Right atrium auricular region (tissue), 2 donors: Measurements from ENCODE around the gene ZNF844. TPM values are rescaled to one million over a fixed set of nuclear protein-coding genes. Genes with fewer than 3 reads are reported as not detected.

Experiments
- DNase-seq: peaks from one replicate; pipeline ENCODE4 v3.0.0-alpha.2; 2019; ENCODE audit warnings: low spot score
- H3K27ac ChIP-seq, 2 donors: fragments of 200-600 bp; sonication (generic); 1 replicate in 1 of 2; 2 replicates in 1 of 2; pipeline ENCODE4 v1.5.1; 2016 to 2019
- H3K27me3 ChIP-seq, 2 donors: fragments of 200-600 bp; sonication (generic); one replicate each; pipeline versions ENCODE4 v1.5.1 to v1.6.0; 2017 to 2019
- H3K36me3 ChIP-seq: fragments of 200-600 bp; sonication (generic); one replicate; pipeline ENCODE4 v1.5.1; 2016
- H3K4me1 ChIP-seq, 2 donors: fragments of 200-600 bp; sonication (generic); one replicate each; pipeline versions ENCODE4 v1.5.1 to v1.6.0; 2017 to 2019
- H3K4me3 ChIP-seq, 2 donors: fragments of 200-600 bp; sonication (generic); 1 replicate in 1 of 2; 2 replicates in 1 of 2; pipeline ENCODE4 v1.5.1; 2017 to 2019; ENCODE audit warnings: mild to moderate bottlenecking in 1 of 2, moderate library complexity in 1 of 2
- H3K9me3 ChIP-seq, 2 donors: fragments of 200-600 bp; sonication (generic); one replicate each; pipeline ENCODE4 v1.5.1; 2019
- total RNA-seq, 2 donors: library from RNA; depleted of rRNA; stranded (reverse); fragments of >200 nt; gene quantifications; one replicate each; pipeline ENCODE4 v1.1.0, GENCODE V29; 2016
- TF ChIP-seq, protein P1 (sequence below), 2 donors: fragments of 200-600 bp; sonication (generic); IDR thresholded peaks; one replicate each; pipeline ENCODE4 v1.5.1; 2019; ENCODE audit warnings: antibody characterized with exemption in 2 of 2

ZNF844 gene
- total RNA-seq, 2 donors from 2014 or later: 6.2 to 10.8 TPM

DNA sequence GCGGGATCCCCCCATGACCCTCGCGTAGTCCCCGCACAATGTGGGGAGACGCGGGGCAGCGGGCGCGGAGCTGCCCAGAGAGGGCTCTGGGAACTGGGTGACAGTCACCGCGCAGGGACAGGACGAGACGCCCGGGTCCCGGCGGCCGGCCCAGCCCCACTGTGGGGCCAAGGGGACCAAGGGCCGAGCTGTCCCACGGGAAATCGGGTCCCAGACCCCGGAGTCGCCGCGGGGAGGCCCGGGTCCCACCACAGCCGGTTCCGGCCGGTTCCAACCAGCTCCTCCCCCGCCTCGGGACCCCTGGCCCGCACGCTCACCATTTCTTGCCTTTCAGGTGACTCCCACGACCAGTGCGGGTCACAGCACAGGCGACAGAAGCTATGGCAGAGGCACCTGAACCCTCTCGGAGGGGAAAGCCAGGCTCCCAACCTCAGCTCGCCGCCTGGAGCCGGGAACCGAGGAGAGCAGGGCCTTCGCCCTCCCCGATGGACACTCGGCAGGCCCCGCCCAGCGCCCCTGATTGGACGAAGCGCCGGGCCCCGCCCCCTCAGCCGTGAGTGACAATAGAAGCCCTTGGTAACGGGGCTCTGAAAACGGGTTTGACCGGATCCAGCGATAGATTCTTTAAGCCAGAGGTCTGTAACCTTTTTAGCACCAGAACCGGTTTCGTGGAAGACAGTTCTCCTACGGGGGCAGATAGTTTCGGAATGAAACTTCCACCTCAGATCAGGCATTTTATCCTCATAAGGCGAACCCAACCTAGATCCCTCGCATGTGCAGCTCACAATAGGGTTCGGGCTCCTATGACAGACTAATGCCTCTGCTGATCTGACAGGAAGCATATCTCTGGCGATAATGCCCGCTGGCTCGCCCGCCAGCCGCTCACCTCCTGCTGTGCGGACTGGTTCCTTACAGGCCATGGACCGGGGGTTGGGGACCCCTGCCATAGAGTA is 29.0 kb upstream of the ZNF844 start, which contains the start of gene ZNF433:
TSS of gene ZNF433 (minus strand) at position 460 of the 953 bp plus-strand sequence. CDS start at position 320, 140 bp downstream.
- Histone ChIP-seq H3K9me3 (no peaks in the 10 kb centered on the region), H3K4me1 (peaks cover 0 to 16% of the 10 kb centered on the region in 2 donors), H3K27me3 (no peaks in the 10 kb centered on the region), H3K27ac (peak within 1 kb of the TSS; percentile 81 to 91), H3K36me3 (no peaks in the 10 kb centered on the region), H3K4me3 (peak within 1 kb of the TSS; percentile 84 to 91)
- DNase-seq: peak; percentile 95
- TF ChIP-seq, protein P1, sequence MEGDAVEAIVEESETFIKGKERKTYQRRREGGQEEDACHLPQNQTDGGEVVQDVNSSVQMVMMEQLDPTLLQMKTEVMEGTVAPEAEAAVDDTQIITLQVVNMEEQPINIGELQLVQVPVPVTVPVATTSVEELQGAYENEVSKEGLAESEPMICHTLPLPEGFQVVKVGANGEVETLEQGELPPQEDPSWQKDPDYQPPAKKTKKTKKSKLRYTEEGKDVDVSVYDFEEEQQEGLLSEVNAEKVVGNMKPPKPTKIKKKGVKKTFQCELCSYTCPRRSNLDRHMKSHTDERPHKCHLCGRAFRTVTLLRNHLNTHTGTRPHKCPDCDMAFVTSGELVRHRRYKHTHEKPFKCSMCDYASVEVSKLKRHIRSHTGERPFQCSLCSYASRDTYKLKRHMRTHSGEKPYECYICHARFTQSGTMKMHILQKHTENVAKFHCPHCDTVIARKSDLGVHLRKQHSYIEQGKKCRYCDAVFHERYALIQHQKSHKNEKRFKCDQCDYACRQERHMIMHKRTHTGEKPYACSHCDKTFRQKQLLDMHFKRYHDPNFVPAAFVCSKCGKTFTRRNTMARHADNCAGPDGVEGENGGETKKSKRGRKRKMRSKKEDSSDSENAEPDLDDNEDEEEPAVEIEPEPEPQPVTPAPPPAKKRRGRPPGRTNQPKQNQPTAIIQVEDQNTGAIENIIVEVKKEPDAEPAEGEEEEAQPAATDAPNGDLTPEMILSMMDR (IDR thresholded peaks at IDR 0.05): no peak

DNA sequence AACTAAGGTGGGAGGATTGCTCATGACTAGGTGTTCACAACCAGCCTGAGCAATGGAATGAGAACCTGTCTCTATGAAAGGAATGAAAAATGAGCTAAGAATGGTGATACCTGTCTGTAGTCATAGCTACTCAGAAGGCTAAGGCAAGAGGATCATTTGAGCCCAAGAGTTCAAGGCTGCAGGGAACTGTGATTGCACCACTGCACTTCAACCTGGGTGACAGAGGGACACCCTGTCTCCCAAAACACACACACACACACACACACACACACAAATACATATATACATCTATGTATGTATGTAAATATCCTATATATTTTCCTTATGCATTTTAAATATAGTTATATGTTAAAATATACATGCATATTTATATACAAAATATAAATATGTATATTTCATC is 21.6 kb upstream of the ZNF844 start:
- Histone ChIP-seq H3K9me3 (peaks cover 16 to 39% of the 10 kb centered on the region in 2 donors), H3K4me1 (no peaks in the 10 kb centered on the region)
- DNase-seq: no peak

DNA sequence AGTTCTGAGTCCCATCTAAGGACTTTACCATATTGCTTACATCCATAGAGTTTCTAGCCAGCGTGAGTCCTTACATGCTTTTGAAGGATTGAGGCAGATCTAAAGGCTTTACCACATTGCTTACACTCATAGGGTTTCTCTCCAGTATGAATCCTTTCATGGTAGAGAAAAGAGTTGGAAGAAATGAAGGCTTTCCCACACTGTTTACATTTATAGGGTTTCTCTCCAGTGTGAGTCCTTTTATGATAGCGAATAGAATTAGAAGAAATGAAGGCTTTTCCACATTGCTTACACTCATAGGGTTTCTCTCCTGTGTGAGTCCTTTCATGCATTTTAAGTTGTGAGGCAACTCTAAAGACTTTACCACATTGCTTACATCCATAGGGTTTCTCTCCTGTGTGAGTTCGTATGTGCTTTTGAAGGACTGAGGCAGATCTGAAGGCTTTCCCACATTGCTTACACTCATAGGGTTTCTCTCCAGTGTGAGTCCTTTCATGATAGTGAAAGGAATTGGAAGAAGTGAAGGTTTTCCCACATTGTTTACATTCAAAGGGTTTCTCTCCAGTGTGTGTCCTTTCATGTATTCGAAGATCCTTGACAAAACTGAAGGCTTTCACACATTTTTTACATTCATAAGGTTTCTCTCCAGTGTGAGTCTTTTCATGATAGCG is 20.6 kb upstream of the ZNF844 start:
- no peaks in the 10 kb centered on the region for H3K27me3 ChIP-seq
- no peak overlapping the region for H3K4me3 ChIP-seq
- DNase-seq: no peak
- H3K27ac ChIP-seq: no peak overlapping the region
- TF ChIP-seq, protein P1 (IDR thresholded peaks at IDR 0.05): no peak
- H3K36me3 ChIP-seq: no peaks in the 10 kb centered on the region
- peaks cover 16 to 39% of the 10 kb centered on the region in 2 donors for H3K9me3 ChIP-seq
- no peaks in the 10 kb centered on the region for H3K4me1 ChIP-seq

More for the DNA sequence above, 21.6 kb upstream of the ZNF844 start:
- Histone ChIP-seq H3K4me3 (no peak overlapping the region), H3K36me3 (no peaks in the 10 kb centered on the region), H3K27me3 (no peaks in the 10 kb centered on the region), H3K27ac (no peak overlapping the region)
- TF ChIP-seq, protein P1 (IDR thresholded peaks at IDR 0.05): no peak

DNA sequence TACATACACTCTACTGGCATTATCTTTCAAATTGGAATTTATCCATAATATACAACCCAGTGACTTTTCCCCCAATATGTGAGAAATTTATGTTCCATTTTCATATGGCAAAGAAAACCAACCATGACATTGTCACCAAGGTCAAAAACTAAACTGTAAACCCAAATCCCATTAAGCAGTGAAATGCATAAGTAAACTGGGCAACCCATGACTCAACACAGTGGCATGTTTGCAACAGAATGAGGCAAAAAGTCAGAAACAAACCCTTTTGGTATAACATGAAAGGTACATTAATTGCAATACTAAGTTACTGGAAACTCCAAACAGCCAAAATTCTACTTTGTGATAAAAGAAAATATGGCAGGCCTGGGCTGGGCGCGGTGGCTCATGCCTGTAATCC is 16.7 kb upstream of the ZNF844 start:
- no peak overlapping the region for H3K4me3 ChIP-seq
- no peak for DNase-seq
- TF ChIP-seq, protein P1 (IDR thresholded peaks at IDR 0.05): no peak

DNA sequence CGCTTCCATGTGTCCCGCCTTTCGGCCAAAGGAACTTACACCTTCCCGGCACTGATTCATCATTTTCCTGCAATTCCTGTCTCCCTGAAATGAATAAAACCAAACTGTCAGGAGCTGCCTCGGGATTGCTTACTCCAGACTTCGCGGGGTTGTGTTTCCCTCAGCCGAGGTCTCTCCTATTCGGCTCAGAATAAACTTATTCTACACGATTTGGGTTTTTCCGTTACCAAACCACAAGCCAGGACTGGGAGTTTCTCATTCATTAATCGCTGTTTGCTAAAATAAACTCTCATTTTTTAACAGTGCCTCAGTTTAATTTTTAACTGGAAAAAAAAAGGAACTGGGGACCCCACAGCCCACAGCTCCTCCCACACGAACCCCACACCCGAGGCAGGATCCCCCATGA is 12.4 kb upstream of the ZNF844 start:
- Histone ChIP-seq H3K9me3 (no peaks in the 10 kb centered on the region), H3K27ac (peak overlapping the region; percentile 65 to 68), H3K36me3 (no peaks in the 10 kb centered on the region), H3K4me1 (peaks cover 0 to 13% of the 10 kb centered on the region in 2 donors), H3K4me3 (peak overlapping the region; percentile 58 to 77), H3K27me3 (no peaks in the 10 kb centered on the region)
- TF ChIP-seq, protein P1 (IDR thresholded peaks at IDR 0.05): no peak
- no peak for DNase-seq

More for the DNA sequence above, 16.7 kb upstream of the ZNF844 start:
- peaks cover 0 to 9% of the 10 kb centered on the region in 2 donors for H3K4me1 ChIP-seq
- H3K27me3 ChIP-seq: no peaks in the 10 kb centered on the region
- no peaks in the 10 kb centered on the region for H3K36me3 ChIP-seq
- no peak overlapping the region for H3K27ac ChIP-seq
- peaks cover 16 to 29% of the 10 kb centered on the region in 2 donors for H3K9me3 ChIP-seq
